Hepatocyte (in vitro differentiated cells): ENCODE results near the gene PDPN.

Experiments
- EZH2 ChIP-seq: fragments of 200-600 bp; sonication (generic); IDR thresholded peaks from 2 replicates; pipeline ENCODE4 v1.6.1; 2016; ENCODE audit warnings: antibody characterized with exemption, mild to moderate bottlenecking, borderline replicate concordance
- TF ChIP-seq, protein P1 (sequence below): fragments of 200-600 bp; sonication (generic); IDR thresholded peaks from 2 replicates; pipeline ENCODE4 v1.5.1; 2016; ENCODE audit warnings: antibody characterized with exemption, mild to moderate bottlenecking; ENCODE audit not compliant: poor library complexity

- TF ChIP-seq, protein P1, sequence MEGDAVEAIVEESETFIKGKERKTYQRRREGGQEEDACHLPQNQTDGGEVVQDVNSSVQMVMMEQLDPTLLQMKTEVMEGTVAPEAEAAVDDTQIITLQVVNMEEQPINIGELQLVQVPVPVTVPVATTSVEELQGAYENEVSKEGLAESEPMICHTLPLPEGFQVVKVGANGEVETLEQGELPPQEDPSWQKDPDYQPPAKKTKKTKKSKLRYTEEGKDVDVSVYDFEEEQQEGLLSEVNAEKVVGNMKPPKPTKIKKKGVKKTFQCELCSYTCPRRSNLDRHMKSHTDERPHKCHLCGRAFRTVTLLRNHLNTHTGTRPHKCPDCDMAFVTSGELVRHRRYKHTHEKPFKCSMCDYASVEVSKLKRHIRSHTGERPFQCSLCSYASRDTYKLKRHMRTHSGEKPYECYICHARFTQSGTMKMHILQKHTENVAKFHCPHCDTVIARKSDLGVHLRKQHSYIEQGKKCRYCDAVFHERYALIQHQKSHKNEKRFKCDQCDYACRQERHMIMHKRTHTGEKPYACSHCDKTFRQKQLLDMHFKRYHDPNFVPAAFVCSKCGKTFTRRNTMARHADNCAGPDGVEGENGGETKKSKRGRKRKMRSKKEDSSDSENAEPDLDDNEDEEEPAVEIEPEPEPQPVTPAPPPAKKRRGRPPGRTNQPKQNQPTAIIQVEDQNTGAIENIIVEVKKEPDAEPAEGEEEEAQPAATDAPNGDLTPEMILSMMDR = no peak
- no peak for TF ChIP-seq EZH2
Measured at GRCh38 chr1:13622446-13622845, 38.8 kb downstream of the PDPN start.
